H9 (cell line): ENCODE results near the gene LRP2. TPM values are rescaled to one million over a fixed set of nuclear protein-coding genes. Genes with fewer than 3 reads are reported as not detected.

Experiments used
- DNase-seq: peaks from one replicate; pipeline ENCODE4 v3.0.0-alpha.2; 2017
- H2AFZ ChIP-seq: one replicate; pipeline ENCODE4 v1.6.1; 2013; ENCODE audit warnings: mild to moderate bottlenecking, low read length, control low read depth, moderate library complexity
- H2AK5ac ChIP-seq: 2 replicates; pipeline ENCODE4 v1.6.1; 2013; ENCODE audit warnings: low read length, control low read depth, mixed read lengths; ENCODE audit not compliant: insufficient read length
- H2BK120ac ChIP-seq: one replicate; pipeline ENCODE4 v1.6.1; 2013; ENCODE audit warnings: low read depth, mild to moderate bottlenecking, low read length, control low read depth, inconsistent platforms; ENCODE audit not compliant: poor library complexity, severe bottlenecking
- H2BK12ac ChIP-seq: 2 replicates; pipeline ENCODE4 v1.6.1; 2013; ENCODE audit warnings: low read length, control low read depth, mixed read lengths, low read depth; ENCODE audit not compliant: insufficient read length
- H2BK15ac ChIP-seq: 2 replicates; pipeline ENCODE4 v1.6.1; 2013; ENCODE audit warnings: low read depth, low read length, control low read depth
- H2BK20ac ChIP-seq: one replicate; pipeline ENCODE4 v1.6.1; 2013; ENCODE audit warnings: low read depth, mild to moderate bottlenecking, low read length, control low read depth, inconsistent platforms; ENCODE audit not compliant: poor library complexity, severe bottlenecking
- H2BK5ac ChIP-seq: 2 replicates; pipeline ENCODE4 v1.6.1; 2013; ENCODE audit warnings: low read length, control low read depth, mixed read lengths; ENCODE audit not compliant: insufficient read length
- H3K14ac ChIP-seq: 2 replicates; pipeline ENCODE4 v1.6.1; 2013; ENCODE audit warnings: low read length, control low read depth; ENCODE audit not compliant: insufficient read depth
- H3K18ac ChIP-seq: 2 replicates; pipeline ENCODE4 v1.6.1; 2013; ENCODE audit warnings: low read depth, mild to moderate bottlenecking, mixed read lengths, low read length, control low read depth; ENCODE audit not compliant: insufficient read length
- H3K23ac ChIP-seq: 2 replicates; pipeline ENCODE4 v1.6.1; 2013; ENCODE audit warnings: low read length, control low read depth, mixed read lengths, low read depth; ENCODE audit not compliant: insufficient read length
- H3K23me2 ChIP-seq: 2 replicates; pipeline ENCODE4 v1.6.1; 2013; ENCODE audit warnings: low read depth, mild to moderate bottlenecking, mixed read lengths, low read length, control low read depth; ENCODE audit not compliant: insufficient read length, poor library complexity, severe bottlenecking
- H3K27ac ChIP-seq: 2 replicates; pipeline ENCODE4 v1.5.1; 2013; ENCODE audit warnings: low read length, control low read depth, mixed read lengths, low read depth; ENCODE audit not compliant: insufficient read length
- H3K27me3 ChIP-seq: 2 replicates; pipeline ENCODE4 v1.6.1; 2013; ENCODE audit warnings: low read length, control low read depth, inconsistent platforms; ENCODE audit not compliant: insufficient read depth
- H3K4ac ChIP-seq: 2 replicates; pipeline ENCODE4 v1.6.1; 2013; ENCODE audit warnings: low read depth, mild to moderate bottlenecking, control low read depth, inconsistent platforms, low read length, moderate library complexity
- H3K4me1 ChIP-seq: 2 replicates; pipeline ENCODE4 v1.6.1; 2013; ENCODE audit warnings: low read length, control low read depth, inconsistent platforms; ENCODE audit not compliant: insufficient read depth
- H3K4me2 ChIP-seq: 2 replicates; pipeline ENCODE4 v1.6.1; 2013; ENCODE audit warnings: low read length, control low read depth, mixed read lengths; ENCODE audit not compliant: insufficient read length, insufficient read depth
- H3K56ac ChIP-seq: 2 replicates; pipeline ENCODE4 v1.6.1; 2013; ENCODE audit warnings: low read depth, mild to moderate bottlenecking, mixed read lengths, low read length, control low read depth; ENCODE audit not compliant: insufficient read length
- H3K79me1 ChIP-seq: 2 replicates; pipeline ENCODE4 v1.6.1; 2013; ENCODE audit warnings: low read depth, mild to moderate bottlenecking, moderate library complexity, low read length, control low read depth, inconsistent platforms; ENCODE audit not compliant: insufficient read depth, poor library complexity, severe bottlenecking
- H3K79me2 ChIP-seq: 2 replicates; pipeline ENCODE4 v1.6.1; 2013; ENCODE audit warnings: low read length, control low read depth, inconsistent platforms; ENCODE audit not compliant: insufficient read depth
- H3K9ac ChIP-seq: 2 replicates; pipeline ENCODE4 v1.6.1; 2013; ENCODE audit warnings: low read length, control low read depth, mixed read lengths; ENCODE audit not compliant: insufficient read length; ENCODE audit errors: extremely low read depth
- H3K9me3 ChIP-seq: one replicate; pipeline ENCODE4 v1.6.1; 2013; ENCODE audit warnings: low read depth, low read length, inconsistent platforms; ENCODE audit not compliant: control insufficient read depth
- H3T11ph ChIP-seq: one replicate; pipeline ENCODE4 v1.6.1; 2013; ENCODE audit warnings: mild to moderate bottlenecking, low read length, control low read depth, inconsistent platforms
- H4K20me1 ChIP-seq: one replicate; pipeline ENCODE4 v1.6.1; 2013; ENCODE audit not compliant: control insufficient read depth, insufficient read length, insufficient read depth
- H4K5ac ChIP-seq: 2 replicates; pipeline ENCODE4 v1.6.1; 2013; ENCODE audit warnings: low read depth, mild to moderate bottlenecking, mixed read lengths, low read length, control low read depth; ENCODE audit not compliant: insufficient read length
- H4K8ac ChIP-seq: replicated peaks from 2 replicates; pipeline ENCODE4 v1.6.1; 2013; ENCODE audit warnings: low read length, control low read depth, mixed read lengths, low read depth; ENCODE audit not compliant: insufficient read length
- H4K91ac ChIP-seq: 2 replicates; pipeline ENCODE4 v1.6.1; 2013; ENCODE audit warnings: low read depth, mild to moderate bottlenecking, moderate library complexity, mixed read lengths, low read length, control low read depth; ENCODE audit not compliant: insufficient read length
- H3K27ac Mint-ChIP-seq, 3 experiments: 2 replicates in 2 of 3; 3 replicates in 1 of 3; pipeline ENCODE4 v1.8.0; 2020 to 2021; ENCODE audit warnings: mixed read lengths in 3 of 3, mild to moderate bottlenecking in 1 of 3, moderate library complexity in 1 of 3
- H3K27me3 Mint-ChIP-seq: 2 replicates; pipeline ENCODE4 v1.8.0; 2021; ENCODE audit warnings: low read depth, mild to moderate bottlenecking, moderate library complexity, mixed read lengths
- H3K36me3 Mint-ChIP-seq, 3 experiments: 2 replicates in 2 of 3; 3 replicates in 1 of 3; pipeline ENCODE4 v1.8.0; 2020 to 2021; ENCODE audit warnings: low read depth in 3 of 3, mixed read lengths in 3 of 3; ENCODE audit not compliant: insufficient read depth in 1 of 3
- H3K4me1 Mint-ChIP-seq, 2 experiments: 2 replicates each; pipeline ENCODE4 v1.8.0; 2020; ENCODE audit warnings: mixed read lengths in 2 of 2
- H3K4me3 Mint-ChIP-seq, 2 experiments: 2 replicates in 1 of 2; 3 replicates in 1 of 2; pipeline ENCODE4 v1.8.0; 2020 to 2021; ENCODE audit warnings: mild to moderate bottlenecking in 2 of 2, mixed read lengths in 2 of 2, moderate library complexity in 1 of 2
- H3K9me3 Mint-ChIP-seq, 2 experiments: 2 replicates in 1 of 2; 3 replicates in 1 of 2; pipeline ENCODE4 v1.8.0; 2020; ENCODE audit warnings: mild to moderate bottlenecking in 2 of 2, mixed read lengths in 2 of 2, moderate library complexity in 1 of 2
- CTCF ChIP-seq: fragments of 200-600 bp; sonication (generic); conservative IDR thresholded peaks from 3 replicates; pipeline ENCODE4 v1.8.0; 2021; ENCODE audit warnings: antibody characterized with exemption, mild to moderate bottlenecking
- WGBS: extraction: QIAGEN DNeasy Blood & Tissue Kit; methylation state at CpG from one replicate; pipeline ENCODE4 v1.1.7; 2013; ENCODE audit warnings: missing lambda C conversion rate, low lambda C conversion rate, mixed read lengths; ENCODE audit not compliant: insufficient read length; ENCODE audit errors: extremely low coverage; 5-methylcytosine and 5-hydroxymethylcytosine counted together
- total RNA-seq: library from RNA; stranded (reverse); gene quantifications from 2 replicates; pipeline ENCODE4 v1.2.1, GENCODE V29; 2021

The LRP2 gene
- total RNA-seq, 1 experiment from 2014 or later = 1.4 TPM

DNA sequence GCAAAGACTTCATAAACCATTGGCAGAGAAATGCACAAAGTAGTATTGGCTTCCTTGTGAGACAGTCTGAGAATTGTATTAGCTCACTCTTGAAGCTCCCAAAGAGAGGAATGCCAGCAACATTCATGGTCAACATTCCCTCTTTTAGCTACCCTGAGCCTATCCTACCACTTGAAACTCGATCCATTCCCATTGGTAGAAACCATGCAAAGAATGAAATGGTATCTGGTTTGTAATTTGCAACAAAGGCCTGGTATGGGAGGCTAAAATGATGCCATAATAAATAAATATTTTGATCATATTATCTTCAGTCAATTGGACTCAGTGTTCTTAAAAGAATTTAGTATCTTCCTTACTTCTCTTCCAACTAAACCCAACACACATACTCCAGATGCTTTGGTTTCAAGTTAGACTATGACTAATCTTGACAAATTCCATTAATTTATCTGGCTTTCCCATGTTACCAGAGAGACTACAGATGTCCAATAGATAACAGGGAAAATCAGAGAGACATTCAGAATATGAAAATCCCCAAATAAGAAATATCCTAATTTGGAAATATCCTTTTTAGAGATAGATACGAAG, 190.1 kb downstream of the LRP2 start:
- H3K9ac ChIP-seq = no peak overlapping the region
- DNase-seq = no peak
- no peak overlapping the region for H2BK5ac ChIP-seq
- no peak for TF ChIP-seq CTCF
- no peak overlapping the region for H3K27ac Mint-ChIP-seq
- no peaks in the 10 kb centered on the region for H3K23me2 ChIP-seq
- H2BK15ac ChIP-seq = no peak overlapping the region
- no peak overlapping the region for H3K23ac ChIP-seq
- H4K91ac ChIP-seq = no peak overlapping the region
- no peak overlapping the region for H3K14ac ChIP-seq
- no peak overlapping the region for H3K27ac ChIP-seq
- no peaks in the 10 kb centered on the region for H3K9me3 ChIP-seq
- no peaks in the 10 kb centered on the region for H4K20me1 ChIP-seq
- H3K27me3 Mint-ChIP-seq = peaks cover 2% of the 10 kb centered on the region; the same call in 1 of the 2 replicates
- no peak overlapping the region for H3K4ac ChIP-seq
- no peaks in the 10 kb centered on the region for H3K27me3 ChIP-seq
- H3K79me2 ChIP-seq = no peaks in the 10 kb centered on the region
- no peak overlapping the region for H4K8ac ChIP-seq
- no peak overlapping the region for H3K4me2 ChIP-seq
- no peak overlapping the region for H4K5ac ChIP-seq
- H2AFZ ChIP-seq = no peak overlapping the region
- no peaks in the 10 kb centered on the region for H3K4me1 ChIP-seq
- H3K4me1 Mint-ChIP-seq = 0 out of 4 replicates have a peak, but pooled peaks cover 0 to 3% of the 10 kb centered on the region in 2 experiments
- H3K79me1 ChIP-seq = no peaks in the 10 kb centered on the region
- H2BK20ac ChIP-seq = no peak overlapping the region
- H2BK120ac ChIP-seq = no peak overlapping the region
- H3K36me3 Mint-ChIP-seq = no peaks in the 10 kb centered on the region
- no peak overlapping the region for H2AK5ac ChIP-seq
- no CpG with 5 or more reads among the region's 2 CpGs for WGBS
- no peak overlapping the region for H3K4me3 Mint-ChIP-seq
- no peak overlapping the region for H3K56ac ChIP-seq
- no peaks in the 10 kb centered on the region for H3K9me3 Mint-ChIP-seq
- H2BK12ac ChIP-seq = no peak overlapping the region
- H3T11ph ChIP-seq = no peak overlapping the region
- no peak overlapping the region for H3K18ac ChIP-seq
